HG03064 (cell line): ENCODE data around the gene BSG.
"Not testable (repeated sequence)": the region's sequence is repeated elsewhere in the genome, so short reads cannot be mapped to it uniquely, and the experiment has no call there.

Source experiments
- ATAC-seq: cut with Tn5 transposase; IDR thresholded peaks from one replicate; pipeline ENCODE4 v1.9.1; 2021; ENCODE audit warnings: low read depth; ENCODE audit not compliant: unreplicated experiment

BSG gene

GRCh38 chr19:585146-585545 lies 12.8 kb downstream of the BSG start:
- ATAC-seq = not testable (repeated sequence)

GRCh38 chr19:585551-586110 lies 13.2 kb downstream of the BSG start:
- no peak for ATAC-seq

GRCh38 chr19:588093-588740 lies 15.8 kb downstream of the BSG start:
- ATAC-seq = no peak

GRCh38 chr19:588741-589692 lies 16.6 kb downstream of the BSG start:
- no peak for ATAC-seq

GRCh38 chr19:589693-590395 lies 17.4 kb downstream of the BSG start, which contains the start of gene HCN2:
Gene HCN2 (plus strand): TSS chr19:589881. CDS start chr19:589946, 65 bp downstream.
- no peak for ATAC-seq

- no peak for ATAC-seq
These were observed 18.0 kb downstream of the BSG start for GRCh38 chr19:590396-590745.

GRCh38 chr19:590750-591098 lies 18.3 kb downstream of the BSG start:
- no peak for ATAC-seq

- ATAC-seq = no peak
These were observed 18.9 kb downstream of the BSG start for GRCh38 chr19:591099-591958.

GRCh38 chr19:592101-592500 lies 19.7 kb downstream of the BSG start:
- ATAC-seq = no peak

GRCh38 chr19:593055-593454 lies 20.7 kb downstream of the BSG start:
- no peak for ATAC-seq

- no peak for ATAC-seq
These were observed 21.1 kb downstream of the BSG start for GRCh38 chr19:593505-593904.

GRCh38 chr19:594265-594870 lies 22.0 kb downstream of the BSG start:
- no peak for ATAC-seq

GRCh38 chr19:595326-596262 lies 23.2 kb downstream of the BSG start:
- no peak for ATAC-seq

- no peak for ATAC-seq
These were observed 23.9 kb downstream of the BSG start for GRCh38 chr19:596263-596655.

GRCh38 chr19:597406-598315 lies 25.3 kb downstream of the BSG start:
- ATAC-seq = no peak

- no peak for ATAC-seq
These were observed 28.9 kb downstream of the BSG start for GRCh38 chr19:601310-601709.

GRCh38 chr19:601790-602189 lies 29.4 kb downstream of the BSG start:
- no peak for ATAC-seq
